HEK293 (cell line): Measurements from ENCODE around the gene UVSSA.

ENCODE experiments used
- CTCF ChIA-PET: fragments of 350-600 bp; formaldehyde crosslinking; extraction: SDS; loops from one replicate; lab custom pipeline; 2021; ENCODE audit warnings: antibody characterized with exemption; lab: Yijun Ruan, JAX
- POLR2A ChIA-PET: fragments of 300-600 bp; formaldehyde crosslinking; extraction: SDS; loops from one replicate; lab custom pipeline; 2020; ENCODE audit warnings: antibody characterized with exemption, inconsistent platforms; lab: Yijun Ruan, JAX
- H3K27ac ChIP-seq: fragments of 200-500 bp; sonication (Bioruptor generic); 2 replicates; pipeline ENCODE4 v1.5.1; 2014; ENCODE audit warnings: low read depth, low read length, control low read depth, inconsistent platforms; ENCODE audit errors: extremely low read depth
- H3K36me3 ChIP-seq, 2 experiments: fragments of 200-500 bp in 1 of 2; sonication (Bioruptor generic) in 1 of 2; 1 replicate in 1 of 2; 2 replicates in 1 of 2; pipeline ENCODE4 v1.5.1; 2014 to 2017; ENCODE audit warnings: inconsistent platforms in 2 of 2, low read length in 2 of 2; ENCODE audit not compliant: control insufficient read depth in 2 of 2, insufficient read depth in 1 of 2
- H3K4me1 ChIP-seq: fragments of 200-500 bp; sonication (Bioruptor generic); 2 replicates; pipeline ENCODE4 v1.5.1; 2014; ENCODE audit warnings: mild to moderate bottlenecking, low read length, inconsistent platforms; ENCODE audit not compliant: control insufficient read depth, insufficient read depth
- H3K4me3 ChIP-seq: 2 replicates; pipeline ENCODE4 v1.5.1; 2011; ENCODE audit warnings: low read depth, mild to moderate bottlenecking, control low read depth, low read length, moderate library complexity
- H3K9me3 ChIP-seq: fragments of 200-500 bp; sonication (Bioruptor generic); 2 replicates; pipeline ENCODE4 v1.5.1; 2014; ENCODE audit warnings: low read depth, low read length, inconsistent platforms; ENCODE audit not compliant: control insufficient read depth, insufficient read depth
- BCL11A ChIP-seq: fragments of 450-650 bp; formaldehyde crosslinking; IDR thresholded peaks from 2 replicates; pipeline ENCODE4 v1.5.1; 2016; ENCODE audit warnings: low read depth, missing biosample characterization, missing genetic modification characterization
- BCL6B ChIP-seq: fragments of 450-650 bp; formaldehyde crosslinking; IDR thresholded peaks from 2 replicates; pipeline ENCODE4 v1.5.1; 2017; ENCODE audit warnings: missing biosample characterization, missing genetic modification characterization
- SP3 ChIP-seq: fragments of 450-650 bp; formaldehyde crosslinking; IDR thresholded peaks from 2 replicates; pipeline ENCODE4 v1.5.1; 2016; ENCODE audit warnings: missing biosample characterization, missing genetic modification characterization
- TCF7L2 ChIP-seq: IDR thresholded peaks from 2 replicates; pipeline ENCODE4 v1.6.1; 2011; ENCODE audit warnings: low read depth, mild to moderate bottlenecking, inconsistent platforms, low read length, moderate library complexity, borderline replicate concordance
- ZBTB1 ChIP-seq: fragments of 450-650 bp; formaldehyde crosslinking; IDR thresholded peaks from 2 replicates; pipeline ENCODE4 v1.5.1; 2016; ENCODE audit warnings: missing biosample characterization, missing genetic modification characterization
- ZEB2 ChIP-seq: fragments of 450-650 bp; formaldehyde crosslinking; IDR thresholded peaks from 2 replicates; pipeline ENCODE4 v1.5.1; 2016; ENCODE audit warnings: missing biosample characterization, missing genetic modification characterization
- ZFHX2 ChIP-seq: fragments of 450-650 bp; formaldehyde crosslinking; conservative IDR thresholded peaks from 2 replicates; pipeline ENCODE4 v1.5.1; 2016; ENCODE audit warnings: missing biosample characterization, missing genetic modification characterization
- ZNF155 ChIP-seq: fragments of 450-650 bp; formaldehyde crosslinking; IDR thresholded peaks from 2 replicates; pipeline ENCODE4 v1.5.1; 2016; ENCODE audit warnings: missing biosample characterization, missing genetic modification characterization
- ZNF202 ChIP-seq: fragments of 450-650 bp; formaldehyde crosslinking; IDR thresholded peaks from 2 replicates; pipeline ENCODE4 v1.5.1; 2016; ENCODE audit warnings: missing biosample characterization, missing genetic modification characterization, borderline replicate concordance
- ZNF266 ChIP-seq: fragments of 450-650 bp; formaldehyde crosslinking; IDR thresholded peaks from 2 replicates; pipeline ENCODE4 v1.5.1; 2016; ENCODE audit warnings: missing biosample characterization, missing genetic modification characterization, low read depth
- ZNF398 ChIP-seq: fragments of 450-650 bp; formaldehyde crosslinking; IDR thresholded peaks from 2 replicates; pipeline ENCODE4 v1.5.1; 2017; ENCODE audit warnings: missing biosample characterization, missing genetic modification characterization
- ZNF621 ChIP-seq: fragments of 450-650 bp; formaldehyde crosslinking; IDR thresholded peaks from 2 replicates; pipeline ENCODE4 v1.5.1; 2017; ENCODE audit warnings: missing biosample characterization, missing genetic modification characterization
- ZNF660 ChIP-seq: fragments of 450-650 bp; IDR thresholded peaks from 2 replicates; pipeline ENCODE4 v1.5.1; 2018; ENCODE audit warnings: missing biosample characterization, mild to moderate bottlenecking, missing genetic modification characterization
- ZNF664 ChIP-seq: fragments of 450-650 bp; formaldehyde crosslinking; IDR thresholded peaks from 2 replicates; pipeline ENCODE4 v1.5.1; 2016; ENCODE audit warnings: missing biosample characterization, missing genetic modification characterization
- ZSCAN16 ChIP-seq: fragments of 450-650 bp; formaldehyde crosslinking; IDR thresholded peaks from 2 replicates; pipeline ENCODE4 v1.5.1; 2016; ENCODE audit warnings: missing biosample characterization, missing genetic modification characterization
- ZSCAN30 ChIP-seq: fragments of 450-650 bp; IDR thresholded peaks from 2 replicates; pipeline ENCODE4 v1.5.1; 2018; ENCODE audit warnings: missing biosample characterization, mild to moderate bottlenecking, missing genetic modification characterization, moderate library complexity
- TF ChIP-seq, protein P1 (sequence below): fragments of 450-650 bp; formaldehyde crosslinking; IDR thresholded peaks from 2 replicates; pipeline ENCODE4 v1.5.1; 2016; ENCODE audit warnings: missing biosample characterization, missing genetic modification characterization
- TF ChIP-seq, protein P2 (sequence below): fragments of 450-650 bp; formaldehyde crosslinking; IDR thresholded peaks from 2 replicates; pipeline ENCODE4 v1.5.1; 2016; ENCODE audit warnings: missing biosample characterization, missing genetic modification characterization
- TF ChIP-seq, protein P3 (sequence below): fragments of 450-650 bp; formaldehyde crosslinking; IDR thresholded peaks from 2 replicates; pipeline ENCODE4 v1.5.1; 2016; ENCODE audit warnings: missing biosample characterization, missing genetic modification characterization
- TF ChIP-seq, protein P4 (sequence below): fragments of 450-650 bp; formaldehyde crosslinking; IDR thresholded peaks from 2 replicates; pipeline ENCODE4 v1.5.1; 2016; ENCODE audit warnings: missing biosample characterization, missing genetic modification characterization

Gene UVSSA

GRCh38 chr4:1331591-1332353, 15.2 kb upstream of the UVSSA start:
- ChIA-PET CTCF (interaction anchor here (1.2 kb wide), 1 partner anchor 589 kb away, joined by 3 read pairs; no protein-coding TSS in a partner anchor), POLR2A (no interaction called here)
- Histone ChIP-seq H3K9me3 (no peaks in the 10 kb centered on the region), H3K4me3 (no peak overlapping the region), H3K36me3 (peaks cover 0 to 82% of the 10 kb centered on the region in 2 experiments; a peak in 1 of 3 replicates), H3K4me1 (no peaks in the 10 kb centered on the region), H3K27ac (no peak overlapping the region)
- no peak for TF ChIP-seq ZEB2
- TF ChIP-seq ZSCAN16 (tag by site-specific recombination): no peak
- TF ChIP-seq, protein P1, sequence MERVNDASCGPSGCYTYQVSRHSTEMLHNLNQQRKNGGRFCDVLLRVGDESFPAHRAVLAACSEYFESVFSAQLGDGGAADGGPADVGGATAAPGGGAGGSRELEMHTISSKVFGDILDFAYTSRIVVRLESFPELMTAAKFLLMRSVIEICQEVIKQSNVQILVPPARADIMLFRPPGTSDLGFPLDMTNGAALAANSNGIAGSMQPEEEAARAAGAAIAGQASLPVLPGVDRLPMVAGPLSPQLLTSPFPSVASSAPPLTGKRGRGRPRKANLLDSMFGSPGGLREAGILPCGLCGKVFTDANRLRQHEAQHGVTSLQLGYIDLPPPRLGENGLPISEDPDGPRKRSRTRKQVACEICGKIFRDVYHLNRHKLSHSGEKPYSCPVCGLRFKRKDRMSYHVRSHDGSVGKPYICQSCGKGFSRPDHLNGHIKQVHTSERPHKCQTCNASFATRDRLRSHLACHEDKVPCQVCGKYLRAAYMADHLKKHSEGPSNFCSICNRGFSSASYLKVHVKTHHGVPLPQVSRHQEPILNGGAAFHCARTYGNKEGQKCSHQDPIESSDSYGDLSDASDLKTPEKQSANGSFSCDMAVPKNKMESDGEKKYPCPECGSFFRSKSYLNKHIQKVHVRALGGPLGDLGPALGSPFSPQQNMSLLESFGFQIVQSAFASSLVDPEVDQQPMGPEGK (tag by site-specific recombination): no peak
- no peak for TF ChIP-seq ZNF155
- TF ChIP-seq TCF7L2: no peak
- TF ChIP-seq ZNF266 (tag by site-specific recombination): no peak
- TF ChIP-seq, protein P2, sequence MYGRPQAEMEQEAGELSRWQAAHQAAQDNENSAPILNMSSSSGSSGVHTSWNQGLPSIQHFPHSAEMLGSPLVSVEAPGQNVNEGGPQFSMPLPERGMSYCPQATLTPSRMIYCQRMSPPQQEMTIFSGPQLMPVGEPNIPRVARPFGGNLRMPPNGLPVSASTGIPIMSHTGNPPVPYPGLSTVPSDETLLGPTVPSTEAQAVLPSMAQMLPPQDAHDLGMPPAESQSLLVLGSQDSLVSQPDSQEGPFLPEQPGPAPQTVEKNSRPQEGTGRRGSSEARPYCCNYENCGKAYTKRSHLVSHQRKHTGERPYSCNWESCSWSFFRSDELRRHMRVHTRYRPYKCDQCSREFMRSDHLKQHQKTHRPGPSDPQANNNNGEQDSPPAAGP (tag by site-specific recombination): no peak
- no peak for TF ChIP-seq ZNF660 (tag by site-specific recombination)
- no peak for TF ChIP-seq SP3 (tag by site-specific recombination)
- TF ChIP-seq BCL11A (tag by site-specific recombination): no peak
- TF ChIP-seq ZNF621: no peak
- no peak for TF ChIP-seq ZNF202 (tag by site-specific recombination)
- TF ChIP-seq, protein P3, sequence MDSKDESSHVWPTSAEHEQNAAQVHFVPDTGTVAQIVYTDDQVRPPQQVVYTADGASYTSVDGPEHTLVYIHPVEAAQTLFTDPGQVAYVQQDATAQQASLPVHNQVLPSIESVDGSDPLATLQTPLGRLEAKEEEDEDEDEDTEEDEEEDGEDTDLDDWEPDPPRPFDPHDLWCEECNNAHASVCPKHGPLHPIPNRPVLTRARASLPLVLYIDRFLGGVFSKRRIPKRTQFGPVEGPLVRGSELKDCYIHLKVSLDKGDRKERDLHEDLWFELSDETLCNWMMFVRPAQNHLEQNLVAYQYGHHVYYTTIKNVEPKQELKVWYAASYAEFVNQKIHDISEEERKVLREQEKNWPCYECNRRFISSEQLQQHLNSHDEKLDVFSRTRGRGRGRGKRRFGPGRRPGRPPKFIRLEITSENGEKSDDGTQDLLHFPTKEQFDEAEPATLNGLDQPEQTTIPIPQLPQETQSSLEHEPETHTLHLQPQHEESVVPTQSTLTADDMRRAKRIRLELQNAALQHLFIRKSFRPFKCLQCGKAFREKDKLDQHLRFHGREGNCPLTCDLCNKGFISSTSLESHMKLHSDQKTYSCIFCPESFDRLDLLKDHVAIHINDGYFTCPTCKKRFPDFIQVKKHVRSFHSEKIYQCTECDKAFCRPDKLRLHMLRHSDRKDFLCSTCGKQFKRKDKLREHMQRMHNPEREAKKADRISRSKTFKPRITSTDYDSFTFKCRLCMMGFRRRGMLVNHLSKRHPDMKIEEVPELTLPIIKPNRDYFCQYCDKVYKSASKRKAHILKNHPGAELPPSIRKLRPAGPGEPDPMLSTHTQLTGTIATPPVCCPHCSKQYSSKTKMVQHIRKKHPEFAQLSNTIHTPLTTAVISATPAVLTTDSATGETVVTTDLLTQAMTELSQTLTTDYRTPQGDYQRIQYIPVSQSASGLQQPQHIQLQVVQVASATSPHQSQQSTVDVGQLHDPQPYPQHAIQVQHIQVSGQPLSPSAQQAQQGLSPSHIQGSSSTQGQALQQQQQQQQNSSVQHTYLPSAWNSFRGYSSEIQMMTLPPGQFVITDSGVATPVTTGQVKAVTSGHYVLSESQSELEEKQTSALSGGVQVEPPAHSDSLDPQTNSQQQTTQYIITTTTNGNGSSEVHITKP (tag by site-specific recombination): no peak
- no peak for TF ChIP-seq ZFHX2
- no peak for TF ChIP-seq ZNF398
- TF ChIP-seq ZBTB1: no peak
- TF ChIP-seq ZNF664 (tag by site-specific recombination): no peak
- TF ChIP-seq ZSCAN30 (tag by site-specific recombination): no peak
- TF ChIP-seq, protein P4, sequence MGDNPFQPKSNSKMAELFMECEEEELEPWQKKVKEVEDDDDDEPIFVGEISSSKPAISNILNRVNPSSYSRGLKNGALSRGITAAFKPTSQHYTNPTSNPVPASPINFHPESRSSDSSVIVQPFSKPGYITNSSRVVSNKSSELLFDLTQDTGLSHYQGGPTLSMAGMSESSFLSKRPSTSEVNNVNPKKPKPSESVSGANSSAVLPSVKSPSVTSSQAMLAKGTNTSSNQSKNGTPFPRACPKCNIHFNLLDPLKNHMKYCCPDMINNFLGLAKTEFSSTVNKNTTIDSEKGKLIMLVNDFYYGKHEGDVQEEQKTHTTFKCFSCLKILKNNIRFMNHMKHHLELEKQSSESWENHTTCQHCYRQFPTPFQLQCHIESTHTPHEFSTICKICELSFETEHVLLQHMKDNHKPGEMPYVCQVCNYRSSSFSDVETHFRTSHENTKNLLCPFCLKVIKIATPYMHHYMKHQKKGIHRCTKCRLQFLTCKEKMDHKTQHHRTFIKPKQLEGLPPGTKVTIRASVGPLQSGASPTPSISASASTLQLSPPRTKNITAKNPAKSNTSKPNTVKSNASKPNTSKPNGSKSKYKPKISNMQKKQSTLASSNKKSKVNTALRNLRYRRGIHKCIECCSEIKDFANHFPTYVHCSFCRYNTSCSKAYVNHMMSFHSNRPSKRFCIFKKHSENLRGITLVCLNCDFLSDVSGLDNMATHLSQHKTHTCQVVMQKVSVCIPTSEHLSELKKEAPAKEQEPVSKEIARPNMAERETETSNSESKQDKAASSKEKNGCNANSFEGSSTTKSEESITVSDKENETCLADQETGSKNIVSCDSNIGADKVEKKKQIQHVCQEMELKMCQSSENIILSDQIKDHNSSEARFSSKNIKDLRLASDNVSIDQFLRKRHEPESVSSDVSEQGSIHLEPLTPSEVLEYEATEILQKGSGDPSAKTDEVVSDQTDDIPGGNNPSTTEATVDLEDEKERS: no peak
- no peak for TF ChIP-seq BCL6B
